Measurements from ENCODE around the gene WWOX. TPM values are rescaled to one million over a fixed set of nuclear protein-coding genes. Genes with fewer than 3 reads are reported as not detected.
A peak's percentile ranks its signal among the peaks of the same experiment; 100 is the strongest.

WWOX gene
- total RNA-seq, 1 donor from 2014 or later = 12.6 TPM

GRCh38 chr16:78877114-78877655 is 777.7 kb downstream of the WWOX start:
- TF ChIP-seq CTCF (IDR thresholded peaks at IDR 0.05; ENCODE audit: insufficient read depth, low read length, severe bottlenecking) = no peak
- DNase-seq (ENCODE audit: low read depth) (no peak), FAIRE-seq (no peak)
- no peak overlapping the region for H3K4me3 ChIP-seq (ENCODE audit: low read depth, low read length)
- H3K36me3 ChIP-seq (ENCODE audit: control insufficient read depth, insufficient read depth, low read length) = no peaks in the 10 kb centered on the region
- H3K27me3 ChIP-seq (ENCODE audit: control insufficient read depth, insufficient read depth, low read length) = no peaks in the 10 kb centered on the region

GRCh38 chr16:78878570-78878969 is 779.1 kb downstream of the WWOX start:
- FAIRE-seq (no peak), DNase-seq (ENCODE audit: low read depth) (no peak)
- Histone ChIP-seq H3K36me3 (ENCODE audit: control insufficient read depth, insufficient read depth, low read length) (no peaks in the 10 kb centered on the region), H3K4me3 (ENCODE audit: low read depth, low read length) (no peak overlapping the region), H3K27me3 (ENCODE audit: control insufficient read depth, insufficient read depth, low read length) (no peaks in the 10 kb centered on the region)
- no peak for TF ChIP-seq CTCF (IDR thresholded peaks at IDR 0.05; ENCODE audit: insufficient read depth, low read length, severe bottlenecking)

GRCh38 chr16:78879011-78879410 is 779.6 kb downstream of the WWOX start:
- Histone ChIP-seq H3K36me3 (ENCODE audit: control insufficient read depth, insufficient read depth, low read length) (no peaks in the 10 kb centered on the region), H3K4me3 (ENCODE audit: low read depth, low read length) (no peak overlapping the region), H3K27me3 (ENCODE audit: control insufficient read depth, insufficient read depth, low read length) (no peaks in the 10 kb centered on the region)
- TF ChIP-seq CTCF (IDR thresholded peaks at IDR 0.05; ENCODE audit: insufficient read depth, low read length, severe bottlenecking) = no peak
- no peak for FAIRE-seq
- DNase-seq (ENCODE audit: low read depth) = no peak

GRCh38 chr16:78882150-78882549 is 782.7 kb downstream of the WWOX start:
- DNase-seq (ENCODE audit: low read depth) (no peak), FAIRE-seq (no peak)
- Histone ChIP-seq H3K4me3 (ENCODE audit: low read depth, low read length) (no peak overlapping the region), H3K36me3 (ENCODE audit: control insufficient read depth, insufficient read depth, low read length) (no peaks in the 10 kb centered on the region), H3K27me3 (ENCODE audit: control insufficient read depth, insufficient read depth, low read length) (no peaks in the 10 kb centered on the region)
- no peak for TF ChIP-seq CTCF (IDR thresholded peaks at IDR 0.05; ENCODE audit: insufficient read depth, low read length, severe bottlenecking)

- DNase-seq (ENCODE audit: low read depth) (no peak), FAIRE-seq (no peak)
- TF ChIP-seq CTCF (IDR thresholded peaks at IDR 0.05; ENCODE audit: insufficient read depth, low read length, severe bottlenecking) = no peak
- Histone ChIP-seq H3K36me3 (ENCODE audit: control insufficient read depth, insufficient read depth, low read length) (no peaks in the 10 kb centered on the region), H3K27me3 (ENCODE audit: control insufficient read depth, insufficient read depth, low read length) (no peaks in the 10 kb centered on the region), H3K4me3 (ENCODE audit: low read depth, low read length) (no peak overlapping the region)
Observed at GRCh38 chr16:78882751-78883150, 783.3 kb downstream of the WWOX start.

GRCh38 chr16:78884204-78884603 is 784.8 kb downstream of the WWOX start:
- H3K27me3 ChIP-seq (ENCODE audit: control insufficient read depth, insufficient read depth, low read length) = no peaks in the 10 kb centered on the region
- FAIRE-seq = no peak
- no peaks in the 10 kb centered on the region for H3K36me3 ChIP-seq (ENCODE audit: control insufficient read depth, insufficient read depth, low read length)
- no peak overlapping the region for H3K4me3 ChIP-seq (ENCODE audit: low read depth, low read length)
- peak; percentile 5 for DNase-seq (ENCODE audit: low read depth)
- TF ChIP-seq CTCF (IDR thresholded peaks at IDR 0.05; ENCODE audit: insufficient read depth, low read length, severe bottlenecking) = no peak

Measured in bronchial epithelial cell (primary cell).